ENCODE results near the gene MID1. TPM values are rescaled to one million over a fixed set of nuclear protein-coding genes. Genes with fewer than 3 reads are reported as not detected.

Gene MID1
- total RNA-seq, 2 experiments from 2014 or later = 0.11 to 0.22 TPM

DNA sequence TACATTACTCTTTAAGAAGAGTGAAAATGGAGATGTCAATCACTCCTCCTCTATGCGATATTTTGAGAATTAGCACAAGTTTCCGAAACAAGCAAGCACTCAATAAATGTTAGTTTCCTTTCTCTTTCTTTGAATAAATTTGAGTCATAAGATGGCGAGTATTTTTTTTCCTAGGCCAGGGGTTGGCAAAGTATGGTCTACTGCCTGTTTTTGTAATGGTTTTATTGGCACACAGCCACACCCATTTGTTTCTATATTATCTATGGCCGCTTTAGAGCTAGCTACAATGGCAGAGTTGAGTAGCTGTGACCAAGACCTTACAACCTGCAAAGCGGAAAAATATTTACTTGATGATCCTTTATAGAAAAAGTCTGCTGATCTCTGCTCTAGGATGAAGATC, 139.5 kb downstream of the MID1 start:
- no peaks in the 10 kb centered on the region for H3K4me1 Mint-ChIP-seq
- no peaks in the 10 kb centered on the region for H3K36me3 Mint-ChIP-seq
- DNase-seq (no peak), ATAC-seq (ENCODE audit: low read depth) (no peak)
- no peak overlapping the region for H3K27ac Mint-ChIP-seq
- H3K9me3 Mint-ChIP-seq = no peaks in the 10 kb centered on the region
- POLR2A ChIA-PET = no interaction called here
- no peaks in the 10 kb centered on the region for H3K27me3 Mint-ChIP-seq
- H3K4me3 Mint-ChIP-seq = no peak overlapping the region

GRCh38 chrX:10479508-10479907, 140.9 kb downstream of the MID1 start:
- H3K36me3 Mint-ChIP-seq = no peaks in the 10 kb centered on the region
- ATAC-seq (ENCODE audit: low read depth) (no peak), DNase-seq (no peak)
- H3K9me3 Mint-ChIP-seq = no peaks in the 10 kb centered on the region
- no peaks in the 10 kb centered on the region for H3K4me1 Mint-ChIP-seq
- H3K27ac Mint-ChIP-seq = no peak overlapping the region
- POLR2A ChIA-PET = no interaction called here
- H3K4me3 Mint-ChIP-seq = no peak overlapping the region
- no peaks in the 10 kb centered on the region for H3K27me3 Mint-ChIP-seq

DNA sequence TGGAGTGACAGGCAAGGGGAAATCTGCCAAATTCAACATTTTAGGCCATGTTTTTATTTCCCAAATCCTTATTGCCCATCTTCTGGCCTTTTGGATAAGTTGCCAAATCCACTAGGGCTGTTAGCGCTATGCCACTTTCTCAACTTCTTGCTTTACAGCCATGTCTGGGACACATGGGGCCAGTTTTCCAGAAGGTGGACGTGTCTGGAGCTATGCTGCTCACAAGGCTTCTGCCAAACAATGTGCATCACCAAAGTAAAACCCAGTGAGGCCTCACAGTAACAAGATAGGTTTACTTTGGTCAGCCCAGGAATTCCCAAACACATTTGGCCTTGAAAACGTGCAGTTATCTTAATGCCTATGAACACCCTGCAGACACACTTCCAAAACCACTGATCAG, 142.9 kb downstream of the MID1 start:
- DNase-seq (no peak), ATAC-seq (ENCODE audit: low read depth) (no peak)
- no peaks in the 10 kb centered on the region for H3K4me1 Mint-ChIP-seq
- no peaks in the 10 kb centered on the region for H3K36me3 Mint-ChIP-seq
- H3K9me3 Mint-ChIP-seq = no peaks in the 10 kb centered on the region
- H3K27ac Mint-ChIP-seq = no peak overlapping the region
- no peaks in the 10 kb centered on the region for H3K27me3 Mint-ChIP-seq
- no peak overlapping the region for H3K4me3 Mint-ChIP-seq
- POLR2A ChIA-PET = no interaction called here

DNA sequence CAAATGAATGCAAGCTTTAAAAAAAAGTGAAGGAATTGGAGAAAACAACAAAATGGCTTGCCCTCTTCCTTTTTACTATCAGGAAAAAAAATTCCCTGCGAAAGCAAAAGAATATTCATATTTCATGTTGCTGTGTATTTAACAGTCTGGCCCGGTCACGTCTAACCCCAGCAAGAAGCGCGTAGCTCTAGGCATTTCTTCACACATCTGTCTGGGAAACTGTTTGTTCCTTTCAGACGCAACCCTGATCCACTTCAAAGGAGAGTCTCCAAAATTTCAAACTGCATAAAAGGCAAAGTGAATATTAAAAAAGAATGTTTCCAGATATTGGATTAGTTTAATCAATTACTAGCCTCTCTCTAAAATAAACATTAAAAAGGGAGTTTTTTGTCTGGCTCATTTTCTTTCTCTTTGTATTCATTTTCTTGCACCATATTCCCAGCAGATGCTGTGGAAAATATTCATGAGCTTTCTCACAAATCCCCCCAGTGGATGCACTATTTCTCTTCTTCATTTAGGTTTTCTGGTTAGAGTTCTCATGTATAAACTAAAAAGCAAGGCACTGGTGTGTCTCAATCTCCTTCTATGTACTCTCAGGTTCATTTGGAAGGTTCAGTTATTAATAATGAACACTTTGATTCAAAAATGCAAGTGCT, 145.3 kb downstream of the MID1 start:
- ATAC-seq (ENCODE audit: low read depth) (no peak), DNase-seq (no peak)
- POLR2A ChIA-PET = no interaction called here
- Mint-ChIP-seq H3K4me3 (no peak overlapping the region), H3K27ac (no peak overlapping the region), H3K9me3 (no peaks in the 10 kb centered on the region), H3K4me1 (no peaks in the 10 kb centered on the region), H3K27me3 (no peaks in the 10 kb centered on the region), H3K36me3 (no peaks in the 10 kb centered on the region)

GRCh38 chrX:10474510-10474909, 145.9 kb downstream of the MID1 start:
- no peaks in the 10 kb centered on the region for H3K9me3 Mint-ChIP-seq
- no peak overlapping the region for H3K27ac Mint-ChIP-seq
- no peak for ATAC-seq (ENCODE audit: low read depth)
- H3K36me3 Mint-ChIP-seq = no peaks in the 10 kb centered on the region
- no peaks in the 10 kb centered on the region for H3K4me1 Mint-ChIP-seq
- no peaks in the 10 kb centered on the region for H3K27me3 Mint-ChIP-seq
- DNase-seq = no peak
- POLR2A ChIA-PET = no interaction called here
- H3K4me3 Mint-ChIP-seq = no peak overlapping the region

GRCh38 chrX:10471418-10471817, 149.0 kb downstream of the MID1 start:
- H3K4me1 Mint-ChIP-seq = no peaks in the 10 kb centered on the region
- POLR2A ChIA-PET = no interaction called here
- no peak overlapping the region for H3K27ac Mint-ChIP-seq
- DNase-seq = no peak
- H3K9me3 Mint-ChIP-seq = no peaks in the 10 kb centered on the region
- H3K4me3 Mint-ChIP-seq = no peak overlapping the region
- ATAC-seq (ENCODE audit: low read depth) = no peak
- H3K36me3 Mint-ChIP-seq = no peaks in the 10 kb centered on the region
- no peaks in the 10 kb centered on the region for H3K27me3 Mint-ChIP-seq

DNA sequence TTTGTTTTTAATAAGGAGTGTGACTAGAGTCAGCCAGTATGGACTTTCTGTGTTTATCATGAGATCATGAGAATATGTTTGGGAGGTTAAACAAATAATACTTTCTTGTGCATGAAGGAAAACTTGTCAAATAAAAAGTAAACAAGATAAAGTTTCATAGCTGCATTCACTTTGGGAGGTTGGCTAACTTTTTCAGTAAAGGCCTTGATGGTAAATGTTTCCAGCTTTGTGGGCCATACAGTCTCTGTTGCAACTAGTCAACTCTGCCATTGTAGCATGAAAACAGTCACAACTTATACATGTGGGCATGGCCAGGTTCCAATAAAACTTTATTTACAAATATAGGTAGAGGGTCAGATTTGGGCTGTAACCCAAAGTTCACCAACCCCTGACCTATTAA, 150.4 kb downstream of the MID1 start:
- POLR2A ChIA-PET = no interaction called here
- H3K4me3 Mint-ChIP-seq = no peak overlapping the region
- ATAC-seq (ENCODE audit: low read depth) = no peak
- no peak overlapping the region for H3K27ac Mint-ChIP-seq
- H3K36me3 Mint-ChIP-seq = no peaks in the 10 kb centered on the region
- no peaks in the 10 kb centered on the region for H3K27me3 Mint-ChIP-seq
- H3K9me3 Mint-ChIP-seq = no peaks in the 10 kb centered on the region
- no peaks in the 10 kb centered on the region for H3K4me1 Mint-ChIP-seq
- no peak for DNase-seq

DNA sequence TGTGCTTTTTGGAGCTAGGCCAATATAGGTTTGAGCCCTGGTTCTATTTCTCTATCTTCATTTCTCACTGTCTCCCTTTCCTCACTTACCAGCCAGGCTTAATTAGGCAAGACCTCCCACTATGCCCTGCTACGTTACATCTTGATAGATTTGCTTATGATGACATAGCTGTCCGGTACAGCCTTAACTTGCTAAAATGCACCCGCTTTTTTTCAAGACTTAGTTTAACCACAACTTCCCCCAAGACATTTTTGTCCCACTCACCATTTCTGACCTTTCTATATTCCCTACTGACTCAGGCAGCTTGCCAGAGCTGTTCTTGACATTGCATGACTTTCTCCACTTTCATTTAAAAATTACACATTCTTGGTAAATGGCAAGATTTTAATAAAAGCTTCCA, 152.6 kb downstream of the MID1 start:
- Mint-ChIP-seq H3K27ac (no peak overlapping the region), H3K27me3 (no peaks in the 10 kb centered on the region), H3K4me1 (no peaks in the 10 kb centered on the region), H3K36me3 (no peaks in the 10 kb centered on the region), H3K4me3 (no peak overlapping the region), H3K9me3 (no peaks in the 10 kb centered on the region)
- ATAC-seq (ENCODE audit: low read depth) = no peak
- POLR2A ChIA-PET = no interaction called here
- no peak for DNase-seq

GRCh38 chrX:10465254-10465653, 155.1 kb downstream of the MID1 start:
- no peaks in the 10 kb centered on the region for H3K27me3 Mint-ChIP-seq
- no peak for ATAC-seq (ENCODE audit: low read depth)
- no peak overlapping the region for H3K27ac Mint-ChIP-seq
- DNase-seq = no peak
- POLR2A ChIA-PET = no interaction called here
- no peaks in the 10 kb centered on the region for H3K4me1 Mint-ChIP-seq
- no peaks in the 10 kb centered on the region for H3K9me3 Mint-ChIP-seq
- H3K36me3 Mint-ChIP-seq = no peaks in the 10 kb centered on the region
- H3K4me3 Mint-ChIP-seq = no peak overlapping the region

GRCh38 chrX:10457092-10457491, 163.3 kb downstream of the MID1 start:
- no peak overlapping the region for H3K27ac Mint-ChIP-seq

DNA sequence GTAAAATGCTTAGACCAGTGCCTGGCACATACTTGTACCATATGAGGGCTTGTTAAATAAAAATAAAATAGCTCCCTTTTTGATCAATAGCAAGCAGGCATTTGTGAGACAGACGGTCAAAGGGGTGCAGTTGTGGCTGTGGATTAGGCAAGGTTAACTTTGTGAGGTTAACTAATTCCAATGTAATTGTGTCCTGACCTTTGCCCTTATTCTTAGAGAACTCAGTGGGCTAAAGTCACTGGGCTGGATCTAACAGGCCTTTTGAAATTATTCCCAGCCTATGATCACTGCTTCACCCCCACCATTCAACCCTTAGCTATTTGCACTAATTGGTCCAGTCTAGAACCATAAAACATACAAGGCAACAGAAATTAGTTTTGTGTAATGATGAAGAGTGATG, 166.4 kb downstream of the MID1 start:
- Mint-ChIP-seq H3K4me1 (no peaks in the 10 kb centered on the region), H3K4me3 (no peak overlapping the region), H3K27ac (no peak overlapping the region), H3K9me3 (no peaks in the 10 kb centered on the region), H3K27me3 (no peaks in the 10 kb centered on the region), H3K36me3 (no peaks in the 10 kb centered on the region)
- POLR2A ChIA-PET = no interaction called here
- DNase-seq = no peak
- no peak for ATAC-seq (ENCODE audit: low read depth)

More at GRCh38 chrX:10457092-10457491, 163.3 kb downstream of the MID1 start:
- Mint-ChIP-seq H3K4me3 (no peak overlapping the region), H3K9me3 (no peaks in the 10 kb centered on the region), H3K4me1 (no peaks in the 10 kb centered on the region), H3K27me3 (no peaks in the 10 kb centered on the region), H3K36me3 (no peaks in the 10 kb centered on the region)
- POLR2A ChIA-PET = no interaction called here
- ATAC-seq (ENCODE audit: low read depth) (no peak), DNase-seq (no peak)

GRCh38 chrX:10450959-10451355, 169.4 kb downstream of the MID1 start:
- no peaks in the 10 kb centered on the region for H3K9me3 Mint-ChIP-seq
- H3K27me3 Mint-ChIP-seq = no peaks in the 10 kb centered on the region
- DNase-seq = no peak
- no peak overlapping the region for H3K4me3 Mint-ChIP-seq
- no peaks in the 10 kb centered on the region for H3K4me1 Mint-ChIP-seq
- H3K36me3 Mint-ChIP-seq = no peaks in the 10 kb centered on the region
- no peak overlapping the region for H3K27ac Mint-ChIP-seq
- no peak for ATAC-seq (ENCODE audit: low read depth)
- POLR2A ChIA-PET = no interaction called here

- Mint-ChIP-seq H3K9me3 (no peaks in the 10 kb centered on the region), H3K27me3 (no peaks in the 10 kb centered on the region), H3K36me3 (no peaks in the 10 kb centered on the region), H3K4me1 (no peaks in the 10 kb centered on the region), H3K4me3 (no peak overlapping the region), H3K27ac (no peak overlapping the region)
- POLR2A ChIA-PET = no interaction called here
- no peak for DNase-seq
- ATAC-seq (ENCODE audit: low read depth) = no peak
Observed at GRCh38 chrX:10450229-10450958, 170.0 kb downstream of the MID1 start.

GRCh38 chrX:10447564-10448214, 172.7 kb downstream of the MID1 start:
- DNase-seq = no peak
- ATAC-seq (ENCODE audit: low read depth) = no peak
- H3K27ac Mint-ChIP-seq = no peak overlapping the region
- no peaks in the 10 kb centered on the region for H3K36me3 Mint-ChIP-seq
- POLR2A ChIA-PET = no interaction called here
- H3K4me3 Mint-ChIP-seq = no peak overlapping the region
- H3K9me3 Mint-ChIP-seq = no peaks in the 10 kb centered on the region
- H3K27me3 Mint-ChIP-seq = no peaks in the 10 kb centered on the region
- H3K4me1 Mint-ChIP-seq = no peaks in the 10 kb centered on the region
